ENCODE data around the gene TPGS2.
"Not testable (repeated sequence)": the region's sequence is repeated elsewhere in the genome, so short reads cannot be mapped to it uniquely, and the experiment has no call there.

TPGS2 gene, protein sequence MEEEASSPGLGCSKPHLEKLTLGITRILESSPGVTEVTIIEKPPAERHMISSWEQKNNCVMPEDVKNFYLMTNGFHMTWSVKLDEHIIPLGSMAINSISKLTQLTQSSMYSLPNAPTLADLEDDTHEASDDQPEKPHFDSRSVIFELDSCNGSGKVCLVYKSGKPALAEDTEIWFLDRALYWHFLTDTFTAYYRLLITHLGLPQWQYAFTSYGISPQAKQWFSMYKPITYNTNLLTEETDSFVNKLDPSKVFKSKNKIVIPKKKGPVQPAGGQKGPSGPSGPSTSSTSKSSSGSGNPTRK

DNA sequence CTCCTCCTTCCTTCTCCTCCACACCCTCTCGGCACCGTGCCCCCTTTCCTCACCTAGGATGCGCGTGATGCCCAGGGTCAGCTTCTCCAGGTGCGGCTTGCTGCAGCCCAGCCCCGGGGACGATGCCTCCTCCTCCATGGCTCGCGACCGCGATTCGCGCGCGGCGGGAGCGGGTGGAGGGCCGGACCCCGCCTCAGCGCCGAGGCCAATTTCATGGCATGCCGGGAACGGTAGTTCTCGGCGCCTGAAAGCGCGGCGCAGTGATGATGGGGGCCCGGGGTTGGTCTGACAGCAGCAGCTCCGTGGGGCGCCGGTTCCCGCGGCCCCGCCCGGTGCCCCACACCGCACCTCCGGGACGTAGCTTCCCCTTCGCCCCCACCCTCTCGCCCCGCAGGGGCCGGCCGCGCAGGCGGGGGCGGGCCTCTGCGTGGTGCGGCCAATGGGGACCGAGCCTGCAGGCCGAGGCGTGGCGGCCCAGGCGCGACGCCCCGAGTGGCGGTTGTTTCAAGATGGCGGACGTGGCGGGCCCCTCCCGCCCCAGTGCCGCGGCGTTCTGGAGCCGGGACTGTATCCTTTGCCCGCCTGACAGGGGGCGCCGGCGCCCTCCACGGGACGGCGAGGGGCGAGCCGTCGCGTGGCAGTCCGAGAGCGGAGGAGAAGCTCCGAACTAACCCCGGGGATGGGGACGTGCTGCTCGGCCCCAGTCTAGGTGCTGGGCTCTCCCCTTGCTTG is at the start of gene TPGS2, which contains the start of gene KIAA1328:
TSS of gene TPGS2 (minus strand) at position 373 of the 732 bp plus-strand sequence. CDS start at position 138, 235 bp downstream.
TSS of gene KIAA1328 (plus strand) at position 498 of the 732 bp plus-strand sequence. CDS start at position 510, 12 bp downstream.
- H3K4me1 ChIP-seq (ENCODE audit: control insufficient read depth, low read depth, low read length) = no peaks in the 10 kb centered on the region
- peak within 1 kb of the TSS; percentile 41 for H3K27ac ChIP-seq (ENCODE audit: low read length)
- peaks cover 6% of the 10 kb centered on the region for H3K27me3 ChIP-seq (ENCODE audit: control insufficient read depth, insufficient read depth, low read length)
- H3K4me3 ChIP-seq (ENCODE audit: low read length) = peak within 1 kb of the TSS; percentile 95
- no peaks in the 10 kb centered on the region for H3K9me3 ChIP-seq (ENCODE audit: control insufficient read depth, low read depth, low read length)
- no peaks in the 10 kb centered on the region for H3K36me3 ChIP-seq (ENCODE audit: control insufficient read depth, low read depth, low read length)
- peak within 1 kb of the TSS; percentile 81 for H3K9ac ChIP-seq (ENCODE audit: low read length)

DNA sequence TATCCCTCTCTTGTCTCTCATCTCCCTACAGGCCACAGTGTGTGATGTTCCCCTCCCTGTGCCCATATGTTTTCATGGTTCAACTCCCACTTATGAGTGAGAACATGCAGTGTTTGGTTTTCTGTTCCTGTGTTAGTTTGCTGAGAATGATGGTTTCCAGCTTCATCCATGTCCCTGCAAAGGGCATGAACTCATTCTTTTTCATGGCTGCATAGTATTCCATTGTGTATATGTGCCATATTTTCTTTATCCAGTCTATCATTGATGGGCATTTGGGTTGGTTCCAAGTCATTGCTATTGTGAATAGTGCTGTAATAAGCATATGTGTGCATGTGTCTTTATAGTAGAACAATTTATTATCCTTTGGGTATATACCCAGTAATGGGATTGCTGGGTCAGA is 45.0 kb upstream of the TPGS2 start:
- not testable (repeated sequence) for H3K9ac ChIP-seq (ENCODE audit: low read length); H3K36me3 ChIP-seq (ENCODE audit: control insufficient read depth, low read depth, low read length); H3K4me1 ChIP-seq (ENCODE audit: control insufficient read depth, low read depth, low read length); H3K4me3 ChIP-seq (ENCODE audit: low read length); H3K27me3 ChIP-seq (ENCODE audit: control insufficient read depth, insufficient read depth, low read length); H3K27ac ChIP-seq (ENCODE audit: low read length); H3K9me3 ChIP-seq (ENCODE audit: control insufficient read depth, low read depth, low read length)

DNA sequence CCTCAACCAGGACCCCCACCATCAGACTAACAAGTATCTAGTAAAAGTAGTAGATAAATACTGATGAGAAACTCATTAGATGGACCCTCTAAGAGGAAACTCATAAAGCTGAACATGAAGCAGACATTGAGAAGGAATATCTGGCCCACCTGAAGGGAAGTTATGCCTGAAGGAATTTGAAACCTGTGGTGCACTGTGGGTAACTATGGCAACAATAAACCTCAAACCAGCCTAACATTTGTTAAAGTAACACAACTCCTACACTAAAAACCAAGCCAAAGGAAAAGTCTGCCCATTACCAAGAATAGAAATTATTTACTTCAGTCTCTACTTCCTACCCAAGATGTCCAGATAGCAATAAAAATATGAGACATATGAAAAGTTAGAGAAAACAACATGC is 43.5 kb upstream of the TPGS2 start:
- Histone ChIP-seq H3K27me3 (ENCODE audit: control insufficient read depth, insufficient read depth, low read length) (no peaks in the 10 kb centered on the region), H3K4me3 (ENCODE audit: low read length) (no peak overlapping the region), H3K36me3 (ENCODE audit: control insufficient read depth, low read depth, low read length) (no peaks in the 10 kb centered on the region), H3K9me3 (ENCODE audit: control insufficient read depth, low read depth, low read length) (no peaks in the 10 kb centered on the region), H3K4me1 (ENCODE audit: control insufficient read depth, low read depth, low read length) (peaks cover 3% of the 10 kb centered on the region), H3K27ac (ENCODE audit: low read length) (no peak overlapping the region), H3K9ac (ENCODE audit: low read length) (no peak overlapping the region)

- Histone ChIP-seq H3K27me3 (ENCODE audit: control insufficient read depth, insufficient read depth, low read length) (no peaks in the 10 kb centered on the region), H3K9me3 (ENCODE audit: control insufficient read depth, low read depth, low read length) (no peaks in the 10 kb centered on the region), H3K9ac (ENCODE audit: low read length) (no peak overlapping the region), H3K4me3 (ENCODE audit: low read length) (no peak overlapping the region), H3K27ac (ENCODE audit: low read length) (no peak overlapping the region), H3K4me1 (ENCODE audit: control insufficient read depth, low read depth, low read length) (peaks cover 3% of the 10 kb centered on the region), H3K36me3 (ENCODE audit: control insufficient read depth, low read depth, low read length) (no peaks in the 10 kb centered on the region)
Measured at GRCh38 chr18:36871801-36872200, 43.0 kb upstream of the TPGS2 start.

DNA sequence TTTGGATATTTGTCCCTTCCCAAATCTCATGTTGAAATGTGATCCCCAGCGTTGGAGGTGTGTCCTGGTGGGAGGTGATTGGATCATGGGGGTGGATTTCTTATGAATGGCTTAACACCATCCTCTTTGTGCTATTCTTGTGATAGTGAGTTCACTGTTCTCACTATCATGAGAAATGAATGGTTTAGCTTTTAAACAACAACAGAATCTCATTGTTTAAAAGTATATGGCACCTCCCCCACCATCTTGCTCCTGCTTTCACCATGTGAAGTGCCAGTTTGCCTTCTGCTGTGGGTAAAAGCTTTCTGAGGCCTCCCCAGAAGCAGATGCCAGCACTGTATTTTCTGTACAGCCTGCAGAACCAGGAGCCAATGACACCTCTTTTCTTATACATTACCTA is 38.3 kb upstream of the TPGS2 start:
- no peaks in the 10 kb centered on the region for H3K36me3 ChIP-seq (ENCODE audit: control insufficient read depth, low read depth, low read length)
- no peaks in the 10 kb centered on the region for H3K9me3 ChIP-seq (ENCODE audit: control insufficient read depth, low read depth, low read length)
- H3K9ac ChIP-seq (ENCODE audit: low read length) = no peak overlapping the region

DNA sequence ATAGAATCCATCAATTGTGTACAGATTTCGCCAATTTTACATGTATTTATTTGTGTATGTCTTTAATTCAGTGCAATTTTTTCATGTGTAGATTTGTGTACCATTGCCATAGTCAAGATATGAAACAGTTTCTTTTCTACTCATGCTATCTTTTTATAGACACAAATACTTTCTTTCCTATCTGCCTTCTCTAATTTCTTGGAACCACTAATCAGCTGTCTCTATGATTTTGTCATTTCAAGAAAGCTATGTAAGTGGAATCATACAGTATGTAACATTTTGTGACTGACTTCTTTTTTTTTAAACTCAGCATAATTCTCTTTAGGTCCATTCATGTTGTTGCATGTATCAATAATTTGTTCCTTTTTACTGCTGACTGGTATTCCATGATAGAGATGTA is 33.4 kb upstream of the TPGS2 start:
- Histone ChIP-seq H3K27ac (ENCODE audit: low read length) (no peak overlapping the region), H3K9ac (ENCODE audit: low read length) (no peak overlapping the region), H3K4me1 (ENCODE audit: control insufficient read depth, low read depth, low read length) (no peaks in the 10 kb centered on the region), H3K9me3 (ENCODE audit: control insufficient read depth, low read depth, low read length) (no peaks in the 10 kb centered on the region), H3K27me3 (ENCODE audit: control insufficient read depth, insufficient read depth, low read length) (no peaks in the 10 kb centered on the region), H3K4me3 (ENCODE audit: low read length) (no peak overlapping the region), H3K36me3 (ENCODE audit: control insufficient read depth, low read depth, low read length) (no peaks in the 10 kb centered on the region)

More for the DNA sequence above, 38.3 kb upstream of the TPGS2 start:
- no peaks in the 10 kb centered on the region for H3K4me1 ChIP-seq (ENCODE audit: control insufficient read depth, low read depth, low read length)
- H3K27me3 ChIP-seq (ENCODE audit: control insufficient read depth, insufficient read depth, low read length) = no peaks in the 10 kb centered on the region
- H3K4me3 ChIP-seq (ENCODE audit: low read length) = no peak overlapping the region
- H3K27ac ChIP-seq (ENCODE audit: low read length) = no peak overlapping the region

GRCh38 chr18:36856815-36857214 is 28.0 kb upstream of the TPGS2 start:
- no peaks in the 10 kb centered on the region for H3K4me1 ChIP-seq (ENCODE audit: control insufficient read depth, low read depth, low read length)
- no peaks in the 10 kb centered on the region for H3K36me3 ChIP-seq (ENCODE audit: control insufficient read depth, low read depth, low read length)
- H3K9ac ChIP-seq (ENCODE audit: low read length) = no peak overlapping the region
- no peak overlapping the region for H3K4me3 ChIP-seq (ENCODE audit: low read length)
- peaks cover 4% of the 10 kb centered on the region for H3K9me3 ChIP-seq (ENCODE audit: control insufficient read depth, low read depth, low read length)
- H3K27me3 ChIP-seq (ENCODE audit: control insufficient read depth, insufficient read depth, low read length) = no peaks in the 10 kb centered on the region
- H3K27ac ChIP-seq (ENCODE audit: low read length) = no peak overlapping the region

- H3K9ac ChIP-seq (ENCODE audit: low read length) = no peak overlapping the region
Measured at GRCh38 chr18:36851202-36851590, 22.4 kb upstream of the TPGS2 start.

GRCh38 chr18:36850527-36851201 is 21.9 kb upstream of the TPGS2 start:
- Histone ChIP-seq H3K36me3 (ENCODE audit: control insufficient read depth, low read depth, low read length) (no peaks in the 10 kb centered on the region), H3K27ac (ENCODE audit: low read length) (no peak overlapping the region), H3K4me1 (ENCODE audit: control insufficient read depth, low read depth, low read length) (no peaks in the 10 kb centered on the region), H3K4me3 (ENCODE audit: low read length) (no peak overlapping the region), H3K9ac (ENCODE audit: low read length) (no peak overlapping the region), H3K9me3 (ENCODE audit: control insufficient read depth, low read depth, low read length) (peaks cover 5% of the 10 kb centered on the region), H3K27me3 (ENCODE audit: control insufficient read depth, insufficient read depth, low read length) (no peaks in the 10 kb centered on the region)

More at GRCh38 chr18:36851202-36851590, 22.4 kb upstream of the TPGS2 start:
- Histone ChIP-seq H3K4me3 (ENCODE audit: low read length) (no peak overlapping the region), H3K36me3 (ENCODE audit: control insufficient read depth, low read depth, low read length) (no peaks in the 10 kb centered on the region), H3K27ac (ENCODE audit: low read length) (no peak overlapping the region), H3K9me3 (ENCODE audit: control insufficient read depth, low read depth, low read length) (peaks cover 5% of the 10 kb centered on the region), H3K27me3 (ENCODE audit: control insufficient read depth, insufficient read depth, low read length) (no peaks in the 10 kb centered on the region), H3K4me1 (ENCODE audit: control insufficient read depth, low read depth, low read length) (no peaks in the 10 kb centered on the region)

DNA sequence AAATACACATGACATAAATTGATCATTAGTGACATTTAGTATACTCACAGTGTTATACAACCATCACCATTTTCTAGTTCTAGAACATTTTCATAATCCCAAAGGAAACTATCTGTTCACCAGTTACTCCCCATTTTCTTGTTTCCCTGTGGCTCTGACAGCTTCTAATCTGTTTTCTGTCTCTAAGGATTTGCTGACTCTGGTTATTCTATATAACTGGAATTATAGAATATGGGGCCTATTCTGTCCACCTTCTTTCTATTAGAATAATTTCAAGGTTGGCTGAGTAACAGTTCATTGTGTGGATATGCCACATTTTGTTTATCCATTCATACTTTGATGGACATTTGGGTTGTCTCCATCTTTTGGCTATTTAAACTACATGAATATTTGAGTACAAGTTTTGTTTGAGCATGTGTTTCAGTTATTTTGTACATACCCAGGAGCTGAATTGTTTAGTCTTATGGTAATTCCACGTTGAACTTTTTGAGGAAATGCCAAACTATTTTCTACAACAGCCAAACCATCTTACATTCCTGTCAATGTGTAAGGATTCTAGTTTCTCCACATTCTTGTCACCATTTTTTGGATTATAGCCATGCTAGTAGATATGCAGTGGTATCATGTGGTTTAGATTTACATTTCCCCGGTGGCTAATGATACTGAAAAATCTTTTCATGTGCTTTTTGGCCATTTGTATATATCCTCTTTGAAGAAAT is 20.6 kb upstream of the TPGS2 start:
- Histone ChIP-seq H3K27ac (ENCODE audit: low read length) (no peak overlapping the region), H3K36me3 (ENCODE audit: control insufficient read depth, low read depth, low read length) (no peaks in the 10 kb centered on the region), H3K4me3 (ENCODE audit: low read length) (no peak overlapping the region), H3K27me3 (ENCODE audit: control insufficient read depth, insufficient read depth, low read length) (no peaks in the 10 kb centered on the region), H3K9me3 (ENCODE audit: control insufficient read depth, low read depth, low read length) (peaks cover 5% of the 10 kb centered on the region), H3K9ac (ENCODE audit: low read length) (no peak overlapping the region), H3K4me1 (ENCODE audit: control insufficient read depth, low read depth, low read length) (no peaks in the 10 kb centered on the region)

DNA sequence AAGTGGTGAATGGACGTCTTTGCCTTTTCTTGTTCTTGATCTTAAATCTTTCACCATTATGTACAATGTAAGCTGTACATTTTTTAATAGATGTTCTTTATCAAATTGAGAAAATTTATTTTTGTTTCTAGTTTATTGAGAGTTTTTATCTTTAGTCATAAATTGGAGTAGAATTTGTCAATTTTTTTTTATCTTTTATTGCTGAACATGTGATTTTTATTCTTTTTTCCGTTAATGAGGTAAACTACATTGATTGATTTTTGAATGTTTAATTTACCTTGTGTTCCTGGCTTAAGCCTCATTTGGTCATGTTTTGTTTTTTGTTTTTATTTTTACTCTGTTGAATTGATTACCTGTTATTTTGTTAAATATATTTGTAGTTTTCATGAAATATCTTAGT is 19.8 kb upstream of the TPGS2 start:
- Histone ChIP-seq H3K4me1 (ENCODE audit: control insufficient read depth, low read depth, low read length) (no peaks in the 10 kb centered on the region), H3K27me3 (ENCODE audit: control insufficient read depth, insufficient read depth, low read length) (no peaks in the 10 kb centered on the region), H3K4me3 (ENCODE audit: low read length) (no peak overlapping the region), H3K9ac (ENCODE audit: low read length) (no peak overlapping the region), H3K9me3 (ENCODE audit: control insufficient read depth, low read depth, low read length) (peaks cover 5% of the 10 kb centered on the region), H3K36me3 (ENCODE audit: control insufficient read depth, low read depth, low read length) (no peaks in the 10 kb centered on the region), H3K27ac (ENCODE audit: low read length) (no peak overlapping the region)

Data from iPS-18a (cell line).